Vagina (tissue), 2 donors: ENCODE data around the gene PRR5. TPM values are rescaled to one million over a fixed set of nuclear protein-coding genes. Genes with fewer than 3 reads are reported as not detected.
"Not testable (repeated sequence)": the region's sequence is repeated elsewhere in the genome, so short reads cannot be mapped to it uniquely, and the experiment has no call there.

Experiments
- DNase-seq, 2 donors: peaks; one replicate each; pipeline ENCODE4 v3.0.0-alpha.2; 2017; ENCODE audit errors: extremely low spot score in 2 of 2
- H3K27ac ChIP-seq: fragments of 200-600 bp; sonication (generic); one replicate; pipeline ENCODE4 v1.5.1; 2019
- H3K27me3 ChIP-seq: fragments of 200-600 bp; sonication (generic); one replicate; pipeline ENCODE4 v1.5.1; 2019
- H3K36me3 ChIP-seq, 2 donors: fragments of 200-600 bp; sonication (generic); one replicate each; pipeline ENCODE4 v1.5.1; 2017 to 2019
- H3K4me1 ChIP-seq: fragments of 200-600 bp; sonication (generic); one replicate; pipeline ENCODE4 v1.5.1; 2019
- H3K4me3 ChIP-seq, 2 donors: fragments of 200-600 bp; sonication (generic); 1 replicate in 1 of 2; 2 replicates in 1 of 2; pipeline ENCODE4 v1.5.1; 2016 to 2019
- H3K9me3 ChIP-seq: fragments of 200-600 bp; sonication (generic); one replicate; pipeline ENCODE4 v1.5.1; 2019
- POLR2A ChIP-seq, 2 donors: fragments of 450-650 bp; IDR thresholded peaks; one replicate each; pipeline ENCODE4 v1.6.1; 2017; ENCODE audit warnings: antibody characterized with exemption in 2 of 2, mild to moderate bottlenecking in 2 of 2, moderate library complexity in 2 of 2
- POLR2AphosphoS5 ChIP-seq, 2 donors: sonication (generic); formaldehyde crosslinking; IDR thresholded peaks; one replicate each; pipeline ENCODE4 v1.9.0; 2017; ENCODE audit warnings: antibody characterized with exemption in 2 of 2, mild to moderate bottlenecking in 2 of 2, low read depth in 1 of 2; ENCODE audit not compliant: insufficient read depth in 1 of 2
- intact Hi-C: fragments of 100-400 bp; cut with DNase I; formaldehyde crosslinking; loops from one replicate; pipeline ENCODE4 v1.15.1; 2023
- total RNA-seq: library from RNA; depleted of rRNA; stranded (reverse); fragments of >200 nt; gene quantifications from one replicate; pipeline ENCODE4 v1.2.3, GENCODE V29; 2016
- TF ChIP-seq, protein P1 (sequence below), 3 experiments: fragments of 450-650 bp in 2 of 3; fragments of 200-600 bp in 1 of 3; sonication (generic) in 1 of 3; IDR thresholded peaks; one replicate each; pipeline ENCODE4 v1.5.1; 2017 to 2019; ENCODE audit warnings: antibody characterized with exemption in 3 of 3, mild to moderate bottlenecking in 2 of 3, moderate library complexity in 2 of 3

Gene PRR5, protein sequence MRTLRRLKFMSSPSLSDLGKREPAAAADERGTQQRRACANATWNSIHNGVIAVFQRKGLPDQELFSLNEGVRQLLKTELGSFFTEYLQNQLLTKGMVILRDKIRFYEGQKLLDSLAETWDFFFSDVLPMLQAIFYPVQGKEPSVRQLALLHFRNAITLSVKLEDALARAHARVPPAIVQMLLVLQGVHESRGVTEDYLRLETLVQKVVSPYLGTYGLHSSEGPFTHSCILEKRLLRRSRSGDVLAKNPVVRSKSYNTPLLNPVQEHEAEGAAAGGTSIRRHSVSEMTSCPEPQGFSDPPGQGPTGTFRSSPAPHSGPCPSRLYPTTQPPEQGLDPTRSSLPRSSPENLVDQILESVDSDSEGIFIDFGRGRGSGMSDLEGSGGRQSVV
- total RNA-seq = 36.8 TPM

DNA sequence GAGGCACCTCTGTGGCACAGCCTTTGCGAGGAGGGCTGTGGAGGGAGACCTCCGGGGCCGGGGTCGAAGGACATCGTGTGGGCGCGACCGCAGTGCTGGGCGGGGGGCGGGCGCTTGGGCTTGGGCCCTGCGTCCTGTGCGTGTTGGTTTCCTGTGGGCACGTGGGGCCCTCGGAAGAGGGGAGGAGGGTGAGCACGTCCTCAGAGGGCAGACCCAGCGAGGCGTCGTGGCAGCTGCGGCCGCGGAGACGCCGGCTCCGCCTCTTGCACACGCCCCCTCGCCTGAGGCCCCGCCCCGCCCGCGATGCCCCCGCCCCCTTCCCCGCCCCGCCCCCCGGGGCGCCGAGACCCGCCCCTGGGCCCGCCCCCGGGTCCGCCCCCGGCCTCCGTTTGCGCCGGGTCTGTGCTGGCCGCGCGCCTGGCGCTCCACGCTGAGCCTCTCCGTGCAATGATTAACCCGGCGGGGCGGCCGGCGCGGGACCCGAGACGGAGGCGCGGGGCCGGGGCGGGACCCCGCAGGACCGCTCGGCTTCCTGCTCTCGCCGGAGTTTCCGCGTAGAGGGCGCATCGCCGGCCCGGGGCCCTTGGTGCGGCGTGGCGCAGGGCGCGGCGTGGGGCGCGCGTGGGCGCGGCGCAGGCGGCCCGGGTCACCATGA, at the start of gene PRR5:
TSS of gene PRR5 (plus strand) at position 381 of the 655 bp plus-strand sequence. CDS start at position 652, 271 bp downstream.
- peak within 1 kb of the TSS; percentile 95 for H3K27ac ChIP-seq
- no peak for DNase-seq

DNA sequence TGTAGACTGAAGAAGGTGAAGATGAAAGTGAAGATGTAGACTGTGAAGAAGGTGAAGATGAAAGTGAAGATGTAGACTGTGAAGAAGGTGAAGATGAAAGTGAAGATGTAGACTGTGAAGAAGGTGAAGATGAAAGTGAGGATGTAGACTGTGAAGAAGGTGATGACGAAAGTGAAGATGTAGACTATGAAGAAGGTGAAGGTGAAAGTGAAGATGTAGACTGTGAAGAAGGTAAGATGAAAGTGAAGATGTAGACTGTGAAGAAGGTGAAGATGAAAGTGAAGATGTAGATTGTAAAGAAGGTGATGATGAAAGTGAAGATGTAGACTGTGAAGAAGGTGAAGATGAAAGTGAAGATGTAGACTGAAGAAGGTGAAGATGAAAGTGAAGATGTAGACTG, 49.1 kb upstream of the PRR5 start:
- H3K27ac ChIP-seq, DNase-seq, H3K27me3 ChIP-seq, H3K9me3 ChIP-seq, H3K4me3 ChIP-seq, H3K36me3 ChIP-seq, intact Hi-C loops: not testable (repeated sequence)
- H3K4me1 ChIP-seq = peaks cover 13% of the 10 kb centered on the region

More for the DNA sequence above, at the start of gene PRR5:
- no peaks in the 10 kb centered on the region for H3K27me3 ChIP-seq
- peaks cover 73% of the 10 kb centered on the region for H3K4me1 ChIP-seq
- intact Hi-C loops = no loop called here
- peak within 1 kb of the TSS; percentile 69 to 74 for H3K4me3 ChIP-seq
- no peaks in the 10 kb centered on the region for H3K9me3 ChIP-seq
- no peaks in the 10 kb centered on the region for H3K36me3 ChIP-seq
- TF ChIP-seq POLR2A (IDR thresholded peaks at IDR 0.05) = peak in 1 of 2 donors; percentile 11
- TF ChIP-seq POLR2AphosphoS5 (IDR thresholded peaks at IDR 0.05; ENCODE audit: insufficient read depth in 1 of 2, low read depth in 1 of 2) = peak in 1 of 2 donors; percentile 69
- TF ChIP-seq, protein P1, sequence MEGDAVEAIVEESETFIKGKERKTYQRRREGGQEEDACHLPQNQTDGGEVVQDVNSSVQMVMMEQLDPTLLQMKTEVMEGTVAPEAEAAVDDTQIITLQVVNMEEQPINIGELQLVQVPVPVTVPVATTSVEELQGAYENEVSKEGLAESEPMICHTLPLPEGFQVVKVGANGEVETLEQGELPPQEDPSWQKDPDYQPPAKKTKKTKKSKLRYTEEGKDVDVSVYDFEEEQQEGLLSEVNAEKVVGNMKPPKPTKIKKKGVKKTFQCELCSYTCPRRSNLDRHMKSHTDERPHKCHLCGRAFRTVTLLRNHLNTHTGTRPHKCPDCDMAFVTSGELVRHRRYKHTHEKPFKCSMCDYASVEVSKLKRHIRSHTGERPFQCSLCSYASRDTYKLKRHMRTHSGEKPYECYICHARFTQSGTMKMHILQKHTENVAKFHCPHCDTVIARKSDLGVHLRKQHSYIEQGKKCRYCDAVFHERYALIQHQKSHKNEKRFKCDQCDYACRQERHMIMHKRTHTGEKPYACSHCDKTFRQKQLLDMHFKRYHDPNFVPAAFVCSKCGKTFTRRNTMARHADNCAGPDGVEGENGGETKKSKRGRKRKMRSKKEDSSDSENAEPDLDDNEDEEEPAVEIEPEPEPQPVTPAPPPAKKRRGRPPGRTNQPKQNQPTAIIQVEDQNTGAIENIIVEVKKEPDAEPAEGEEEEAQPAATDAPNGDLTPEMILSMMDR (IDR thresholded peaks at IDR 0.05) = no peak

DNA sequence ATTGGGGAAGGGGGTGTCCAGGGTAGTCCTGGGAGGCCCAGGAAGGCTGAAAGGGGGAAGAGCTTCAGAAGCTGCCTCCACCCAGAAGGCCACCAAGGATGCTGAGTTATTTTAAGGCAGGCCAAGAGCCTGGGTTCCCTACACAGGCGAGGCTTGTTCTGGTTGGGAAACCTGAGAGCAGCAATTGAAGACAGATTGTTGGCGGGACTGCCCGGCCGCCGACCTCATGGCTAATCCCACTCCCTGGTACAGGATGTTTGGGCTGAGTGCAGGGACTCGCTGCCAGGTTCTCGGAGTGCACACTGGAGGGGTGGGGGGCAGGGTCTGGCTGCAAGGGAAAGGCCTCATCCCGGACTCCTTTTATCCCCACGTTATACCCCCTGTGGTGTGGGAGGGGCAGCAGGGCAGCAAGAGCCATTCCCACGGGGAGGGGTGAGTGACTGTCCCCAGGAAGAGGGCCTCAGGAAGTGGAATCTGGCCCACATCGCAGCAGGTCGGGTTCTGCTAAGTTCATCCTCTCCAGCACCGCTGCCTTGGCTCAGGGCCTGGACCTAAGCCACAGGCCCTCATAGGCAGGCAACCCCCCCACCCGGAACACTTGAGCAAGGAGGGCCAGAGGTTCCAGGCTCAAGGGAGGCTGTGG, 43.6 kb upstream of the PRR5 start:
- Histone ChIP-seq H3K4me1 (peaks cover 20% of the 10 kb centered on the region), H3K4me3 (no peak overlapping the region), H3K9me3 (no peaks in the 10 kb centered on the region), H3K27ac (peak overlapping the region; percentile 56), H3K36me3 (no peaks in the 10 kb centered on the region), H3K27me3 (no peaks in the 10 kb centered on the region)
- peak in 1 of 2 donors; percentile 92 for DNase-seq
- TF ChIP-seq POLR2A (IDR thresholded peaks at IDR 0.05) (no peak), POLR2AphosphoS5 (IDR thresholded peaks at IDR 0.05; ENCODE audit: insufficient read depth in 1 of 2, low read depth in 1 of 2) (peak in 1 of 2 donors; percentile 76)
- TF ChIP-seq, protein P1 (IDR thresholded peaks at IDR 0.05) = no peak
- intact Hi-C loops = no loop called here

DNA sequence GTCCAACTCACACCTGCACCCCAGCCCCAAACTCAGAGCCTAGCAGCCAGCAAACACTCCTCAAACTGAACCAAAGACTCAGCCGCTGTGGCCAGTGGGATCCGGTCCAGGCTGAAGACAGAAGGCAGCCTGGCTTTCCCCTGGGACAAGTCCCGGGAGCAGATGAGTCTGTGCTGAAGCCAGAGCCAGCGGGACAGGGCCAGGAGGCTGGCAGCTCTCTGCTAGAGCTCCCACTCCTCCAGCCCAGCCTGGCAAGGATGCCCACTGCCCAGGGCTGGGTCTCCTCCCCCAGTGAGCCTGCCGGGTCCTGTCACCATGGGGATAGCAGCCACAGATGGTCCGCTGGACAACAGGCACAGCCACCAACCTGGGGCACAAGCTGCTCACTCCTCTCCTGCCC, 42.9 kb upstream of the PRR5 start:
- peak in 1 of 2 donors; percentile 87 for DNase-seq
- no peak overlapping the region for H3K4me3 ChIP-seq

More for the DNA sequence above, 42.9 kb upstream of the PRR5 start:
- Histone ChIP-seq H3K27ac (peak overlapping the region; percentile 56), H3K36me3 (no peaks in the 10 kb centered on the region), H3K4me1 (peaks cover 27% of the 10 kb centered on the region), H3K9me3 (no peaks in the 10 kb centered on the region), H3K27me3 (no peaks in the 10 kb centered on the region)
- TF ChIP-seq, protein P1 (IDR thresholded peaks at IDR 0.05) = no peak
- TF ChIP-seq POLR2AphosphoS5 (IDR thresholded peaks at IDR 0.05; ENCODE audit: insufficient read depth in 1 of 2, low read depth in 1 of 2) (no peak), POLR2A (IDR thresholded peaks at IDR 0.05) (no peak)
- intact Hi-C loops = no loop called here
